ENCODE data around the gene C3orf18.

The C3orf18 gene

GRCh38 chr3:50591196-50591741 lies 23.7 kb upstream of the C3orf18 start:
- Mint-ChIP-seq H3K36me3 (peaks cover 1% of the 10 kb centered on the region), H3K4me1 (peaks cover 87% of the 10 kb centered on the region)

GRCh38 chr3:50588759-50589433 lies 21.3 kb upstream of the C3orf18 start:
- H3K9me3 Mint-ChIP-seq = no peaks in the 10 kb centered on the region
- H3K4me1 Mint-ChIP-seq = peaks cover 81% of the 10 kb centered on the region
- peaks cover 4% of the 10 kb centered on the region for H3K36me3 Mint-ChIP-seq
- H3K4me3 Mint-ChIP-seq = peak overlapping the region; percentile 54
- peak overlapping the region; percentile 89 for H3K27ac Mint-ChIP-seq
- no peaks in the 10 kb centered on the region for H3K27me3 Mint-ChIP-seq

More at GRCh38 chr3:50591196-50591741, 23.7 kb upstream of the C3orf18 start:
- Mint-ChIP-seq H3K4me3 (peak overlapping the region; percentile 67), H3K27ac (peak overlapping the region; percentile 95), H3K27me3 (no peaks in the 10 kb centered on the region), H3K9me3 (no peaks in the 10 kb centered on the region)

- H3K9me3 Mint-ChIP-seq = no peaks in the 10 kb centered on the region
- H3K4me1 Mint-ChIP-seq = peaks cover 81% of the 10 kb centered on the region
- peak overlapping the region; percentile 61 for H3K4me3 Mint-ChIP-seq
- H3K27me3 Mint-ChIP-seq = no peaks in the 10 kb centered on the region
- H3K36me3 Mint-ChIP-seq = peaks cover 8% of the 10 kb centered on the region
- peak overlapping the region; percentile 89 for H3K27ac Mint-ChIP-seq
Measured at GRCh38 chr3:50587806-50588758, 20.5 kb upstream of the C3orf18 start.

GRCh38 chr3:50587373-50587772 lies 19.8 kb upstream of the C3orf18 start:
- peak overlapping the region; percentile 61 for H3K4me3 Mint-ChIP-seq

GRCh38 chr3:50586763-50587070 lies 19.2 kb upstream of the C3orf18 start:
- no peaks in the 10 kb centered on the region for H3K27me3 Mint-ChIP-seq
- H3K9me3 Mint-ChIP-seq = no peaks in the 10 kb centered on the region
- no peak overlapping the region for H3K4me3 Mint-ChIP-seq
- peaks cover 73% of the 10 kb centered on the region for H3K4me1 Mint-ChIP-seq
- H3K36me3 Mint-ChIP-seq = peaks cover 9% of the 10 kb centered on the region
- H3K27ac Mint-ChIP-seq = peak overlapping the region; percentile 86

More at GRCh38 chr3:50587373-50587772, 19.8 kb upstream of the C3orf18 start:
- H3K4me1 Mint-ChIP-seq = peaks cover 75% of the 10 kb centered on the region
- no peaks in the 10 kb centered on the region for H3K9me3 Mint-ChIP-seq
- H3K36me3 Mint-ChIP-seq = peaks cover 8% of the 10 kb centered on the region
- H3K27ac Mint-ChIP-seq = peak overlapping the region; percentile 89
- H3K27me3 Mint-ChIP-seq = no peaks in the 10 kb centered on the region

- peaks cover 9% of the 10 kb centered on the region for H3K36me3 Mint-ChIP-seq
- H3K27me3 Mint-ChIP-seq = no peaks in the 10 kb centered on the region
- H3K4me1 Mint-ChIP-seq = peaks cover 73% of the 10 kb centered on the region
- peak overlapping the region; percentile 80 for H3K27ac Mint-ChIP-seq
- H3K4me3 Mint-ChIP-seq = no peak overlapping the region
- no peaks in the 10 kb centered on the region for H3K9me3 Mint-ChIP-seq
Measured at GRCh38 chr3:50585919-50586762, 18.6 kb upstream of the C3orf18 start.

- Mint-ChIP-seq H3K27ac (peak overlapping the region; percentile 65), H3K4me1 (peaks cover 65% of the 10 kb centered on the region), H3K4me3 (no peak overlapping the region), H3K27me3 (no peaks in the 10 kb centered on the region), H3K9me3 (no peaks in the 10 kb centered on the region), H3K36me3 (peaks cover 11% of the 10 kb centered on the region)
Measured at GRCh38 chr3:50584391-50584790, 16.8 kb upstream of the C3orf18 start.

GRCh38 chr3:50583897-50584296 lies 16.4 kb upstream of the C3orf18 start:
- Mint-ChIP-seq H3K4me1 (peaks cover 61% of the 10 kb centered on the region), H3K36me3 (peaks cover 13% of the 10 kb centered on the region), H3K27me3 (no peaks in the 10 kb centered on the region), H3K9me3 (no peaks in the 10 kb centered on the region), H3K27ac (peak overlapping the region; percentile 94), H3K4me3 (no peak overlapping the region)

- Mint-ChIP-seq H3K4me3 (no peak overlapping the region), H3K27ac (no peak overlapping the region), H3K27me3 (no peaks in the 10 kb centered on the region), H3K36me3 (peaks cover 15% of the 10 kb centered on the region), H3K9me3 (no peaks in the 10 kb centered on the region), H3K4me1 (peaks cover 50% of the 10 kb centered on the region)
Measured at GRCh38 chr3:50582083-50582482, 14.5 kb upstream of the C3orf18 start.

GRCh38 chr3:50581459-50581842 lies 13.9 kb upstream of the C3orf18 start:
- Mint-ChIP-seq H3K9me3 (no peaks in the 10 kb centered on the region), H3K27ac (peak overlapping the region; percentile 35), H3K4me3 (no peak overlapping the region), H3K36me3 (peaks cover 15% of the 10 kb centered on the region), H3K27me3 (no peaks in the 10 kb centered on the region), H3K4me1 (peaks cover 46% of the 10 kb centered on the region)

GRCh38 chr3:50580683-50581458 lies 13.3 kb upstream of the C3orf18 start:
- no peaks in the 10 kb centered on the region for H3K27me3 Mint-ChIP-seq
- H3K36me3 Mint-ChIP-seq = peaks cover 15% of the 10 kb centered on the region
- no peak overlapping the region for H3K4me3 Mint-ChIP-seq
- no peak overlapping the region for H3K27ac Mint-ChIP-seq
- no peaks in the 10 kb centered on the region for H3K9me3 Mint-ChIP-seq
- peaks cover 50% of the 10 kb centered on the region for H3K4me1 Mint-ChIP-seq

- Mint-ChIP-seq H3K27ac (no peak overlapping the region), H3K36me3 (peaks cover 7% of the 10 kb centered on the region), H3K4me1 (peaks cover 63% of the 10 kb centered on the region), H3K9me3 (no peaks in the 10 kb centered on the region), H3K27me3 (no peaks in the 10 kb centered on the region), H3K4me3 (no peak overlapping the region)
Measured at GRCh38 chr3:50577348-50577747, 9.8 kb upstream of the C3orf18 start.

GRCh38 chr3:50575372-50575771 lies 7.8 kb upstream of the C3orf18 start:
- no peak overlapping the region for H3K4me3 Mint-ChIP-seq
- peaks cover 6% of the 10 kb centered on the region for H3K36me3 Mint-ChIP-seq
- peaks cover 68% of the 10 kb centered on the region for H3K4me1 Mint-ChIP-seq
- no peaks in the 10 kb centered on the region for H3K9me3 Mint-ChIP-seq
- H3K27me3 Mint-ChIP-seq = no peaks in the 10 kb centered on the region
- H3K27ac Mint-ChIP-seq = peak overlapping the region; percentile 84

- peaks cover 3% of the 10 kb centered on the region for H3K36me3 Mint-ChIP-seq
Measured at GRCh38 chr3:50574444-50574831, 6.9 kb upstream of the C3orf18 start.

More at GRCh38 chr3:50574444-50574831, 6.9 kb upstream of the C3orf18 start:
- H3K27ac Mint-ChIP-seq = peak overlapping the region; percentile 84
- H3K4me3 Mint-ChIP-seq = no peak overlapping the region
- no peaks in the 10 kb centered on the region for H3K27me3 Mint-ChIP-seq
- H3K9me3 Mint-ChIP-seq = no peaks in the 10 kb centered on the region
- H3K4me1 Mint-ChIP-seq = peaks cover 72% of the 10 kb centered on the region
